Hepatocyte (in vitro differentiated cells): ENCODE measurements around the gene THTPA. TPM values are rescaled to one million over a fixed set of nuclear protein-coding genes. Genes with fewer than 3 reads are reported as not detected.
A peak's percentile ranks its signal among the peaks of the same experiment; 100 is the strongest.

Source experiments
- DNase-seq: peaks from one replicate; pipeline ENCODE4 v3.0.0-alpha.2; 2016; ENCODE audit warnings: low spot score
- H2AFZ ChIP-seq: fragments of 200-600 bp; sonication (generic); 2 replicates; pipeline ENCODE4 v1.6.0; 2016; ENCODE audit warnings: antibody characterized with exemption, mild to moderate bottlenecking
- H3K27ac ChIP-seq: fragments of 200-600 bp; sonication (generic); 2 replicates; pipeline ENCODE4 v1.5.1; 2016; ENCODE audit warnings: mild to moderate bottlenecking
- H3K27me3 ChIP-seq: fragments of 200-600 bp; sonication (generic); 2 replicates; pipeline ENCODE4 v1.6.1; 2016
- H3K36me3 ChIP-seq: fragments of 200-600 bp; sonication (generic); replicated peaks from 2 replicates; pipeline ENCODE4 v1.5.1; 2016; ENCODE audit warnings: low read depth; ENCODE audit not compliant: insufficient read depth
- H3K4me1 ChIP-seq: fragments of 200-600 bp; sonication (generic); 2 replicates; pipeline ENCODE4 v1.5.1; 2016; ENCODE audit warnings: mild to moderate bottlenecking, moderate library complexity; ENCODE audit not compliant: insufficient read depth
- H3K4me2 ChIP-seq: fragments of 200-600 bp; sonication (generic); 2 replicates; pipeline ENCODE4 v1.6.0; 2016
- H3K4me3 ChIP-seq: fragments of 200-600 bp; sonication (generic); 2 replicates; pipeline ENCODE4 v1.5.1; 2016; ENCODE audit warnings: mild to moderate bottlenecking
- H3K79me2 ChIP-seq: fragments of 200-600 bp; sonication (generic); 2 replicates; pipeline ENCODE4 v1.6.0; 2017; ENCODE audit warnings: mild to moderate bottlenecking
- H3K9me2 ChIP-seq: fragments of 200-600 bp; sonication (generic); replicated peaks from 2 replicates; pipeline ENCODE4 v1.6.0; 2017; ENCODE audit warnings: mild to moderate bottlenecking; ENCODE audit not compliant: insufficient read depth
- H3K9me3 ChIP-seq: fragments of 200-600 bp; sonication (generic); 2 replicates; pipeline ENCODE4 v1.5.1; 2016; ENCODE audit warnings: low read depth, mild to moderate bottlenecking
- H4K20me1 ChIP-seq: fragments of 200-600 bp; sonication (generic); 2 replicates; pipeline ENCODE4 v1.6.0; 2016; ENCODE audit warnings: mild to moderate bottlenecking; ENCODE audit not compliant: insufficient read depth, poor library complexity, severe bottlenecking
- EZH2 ChIP-seq: fragments of 200-600 bp; sonication (generic); IDR thresholded peaks from 2 replicates; pipeline ENCODE4 v1.6.1; 2016; ENCODE audit warnings: antibody characterized with exemption, mild to moderate bottlenecking, borderline replicate concordance
- EZH2phosphoT487 ChIP-seq: fragments of 200-600 bp; sonication (generic); IDR thresholded peaks from one replicate; pipeline ENCODE4 v1.6.1; 2018; ENCODE audit warnings: antibody characterized with exemption, mild to moderate bottlenecking, low read depth, moderate library complexity; ENCODE audit not compliant: unreplicated experiment, severe bottlenecking
- WGBS: methylation state at CpG from one replicate; pipeline ENCODE4 v1.1.6; 2016; ENCODE audit warnings: low lambda C conversion rate; ENCODE audit errors: missing lambda C conversion rate; 5-methylcytosine and 5-hydroxymethylcytosine counted together
- polyA plus RNA-seq: library from polyadenylated mRNA; unstranded; fragments of >200 nt; fragmentation: Nextera tagmentation; extraction: Ambion mirVana; gene quantifications from 2 replicates; pipeline ENCODE4 v1.2.1, GENCODE V29; 2016
- total RNA-seq: library from RNA; depleted of rRNA; stranded (reverse); fragments of >200 nt; gene quantifications from 2 replicates; pipeline ENCODE4 v1.2.3, GENCODE V29; 2014
- TF ChIP-seq, protein P1 (sequence below): fragments of 200-600 bp; sonication (generic); IDR thresholded peaks from 2 replicates; pipeline ENCODE4 v1.5.1; 2016; ENCODE audit warnings: antibody characterized with exemption, mild to moderate bottlenecking; ENCODE audit not compliant: poor library complexity

THTPA gene
- total and polyA plus RNA-seq, 2 experiments from 2014 or later, result 13.5 to 15.5 TPM

DNA sequence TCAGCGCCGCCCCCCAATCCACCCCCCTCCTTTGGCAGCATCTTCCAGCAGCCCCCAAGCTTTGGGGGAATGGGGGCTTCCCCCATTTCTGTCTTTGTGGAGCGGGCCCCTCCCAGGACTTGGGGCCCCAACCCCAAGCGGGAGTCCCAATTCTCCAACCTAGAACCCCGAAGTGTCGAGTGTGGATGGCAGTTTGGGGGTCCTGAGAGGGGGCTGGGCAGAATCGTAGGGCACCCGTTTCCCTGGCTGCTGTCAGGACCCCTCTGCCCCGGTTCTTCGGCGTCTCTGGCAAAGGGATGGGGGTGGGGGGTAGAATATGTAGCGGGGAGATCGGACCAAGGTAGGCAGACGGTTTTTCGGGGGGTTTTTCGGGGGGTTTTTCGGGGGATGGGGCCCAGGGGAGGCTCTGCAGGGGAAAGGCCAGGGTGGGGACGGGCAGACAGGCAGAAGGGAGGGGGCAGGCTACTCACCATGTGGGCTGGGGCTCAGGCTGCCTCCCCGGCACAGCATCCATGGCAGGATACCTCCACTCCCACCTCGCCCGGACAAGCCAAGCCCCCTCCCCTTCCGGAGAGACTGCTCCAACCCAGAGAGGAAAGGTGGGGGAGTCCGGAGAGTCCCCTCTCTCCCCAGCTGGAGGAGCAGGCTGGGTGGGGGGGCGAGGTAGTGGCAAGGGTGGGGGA is 21.8 kb downstream of the THTPA start:
- no peaks in the 10 kb centered on the region for H4K20me1 ChIP-seq
- H3K9me3 ChIP-seq, result no peaks in the 10 kb centered on the region
- no peaks in the 10 kb centered on the region for H3K79me2 ChIP-seq
- H3K9me2 ChIP-seq, result no peaks in the 10 kb centered on the region
- TF ChIP-seq EZH2phosphoT487 (no peak), EZH2 (no peak)
- TF ChIP-seq, protein P1, sequence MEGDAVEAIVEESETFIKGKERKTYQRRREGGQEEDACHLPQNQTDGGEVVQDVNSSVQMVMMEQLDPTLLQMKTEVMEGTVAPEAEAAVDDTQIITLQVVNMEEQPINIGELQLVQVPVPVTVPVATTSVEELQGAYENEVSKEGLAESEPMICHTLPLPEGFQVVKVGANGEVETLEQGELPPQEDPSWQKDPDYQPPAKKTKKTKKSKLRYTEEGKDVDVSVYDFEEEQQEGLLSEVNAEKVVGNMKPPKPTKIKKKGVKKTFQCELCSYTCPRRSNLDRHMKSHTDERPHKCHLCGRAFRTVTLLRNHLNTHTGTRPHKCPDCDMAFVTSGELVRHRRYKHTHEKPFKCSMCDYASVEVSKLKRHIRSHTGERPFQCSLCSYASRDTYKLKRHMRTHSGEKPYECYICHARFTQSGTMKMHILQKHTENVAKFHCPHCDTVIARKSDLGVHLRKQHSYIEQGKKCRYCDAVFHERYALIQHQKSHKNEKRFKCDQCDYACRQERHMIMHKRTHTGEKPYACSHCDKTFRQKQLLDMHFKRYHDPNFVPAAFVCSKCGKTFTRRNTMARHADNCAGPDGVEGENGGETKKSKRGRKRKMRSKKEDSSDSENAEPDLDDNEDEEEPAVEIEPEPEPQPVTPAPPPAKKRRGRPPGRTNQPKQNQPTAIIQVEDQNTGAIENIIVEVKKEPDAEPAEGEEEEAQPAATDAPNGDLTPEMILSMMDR, result no peak
- no peak overlapping the region for H3K27ac ChIP-seq
- H3K4me1 ChIP-seq, result peaks cover 10% of the 10 kb centered on the region
- DNase-seq, result peak; percentile 10
- WGBS, result 10% methylated on average over 15 of the region's 24 CpGs
- H3K36me3 ChIP-seq, result no peaks in the 10 kb centered on the region
- H3K27me3 ChIP-seq, result peaks cover 67% of the 10 kb centered on the region
- H3K4me2 ChIP-seq, result peak overlapping the region; percentile 82
- no peak overlapping the region for H2AFZ ChIP-seq
- H3K4me3 ChIP-seq, result no peak overlapping the region

DNA sequence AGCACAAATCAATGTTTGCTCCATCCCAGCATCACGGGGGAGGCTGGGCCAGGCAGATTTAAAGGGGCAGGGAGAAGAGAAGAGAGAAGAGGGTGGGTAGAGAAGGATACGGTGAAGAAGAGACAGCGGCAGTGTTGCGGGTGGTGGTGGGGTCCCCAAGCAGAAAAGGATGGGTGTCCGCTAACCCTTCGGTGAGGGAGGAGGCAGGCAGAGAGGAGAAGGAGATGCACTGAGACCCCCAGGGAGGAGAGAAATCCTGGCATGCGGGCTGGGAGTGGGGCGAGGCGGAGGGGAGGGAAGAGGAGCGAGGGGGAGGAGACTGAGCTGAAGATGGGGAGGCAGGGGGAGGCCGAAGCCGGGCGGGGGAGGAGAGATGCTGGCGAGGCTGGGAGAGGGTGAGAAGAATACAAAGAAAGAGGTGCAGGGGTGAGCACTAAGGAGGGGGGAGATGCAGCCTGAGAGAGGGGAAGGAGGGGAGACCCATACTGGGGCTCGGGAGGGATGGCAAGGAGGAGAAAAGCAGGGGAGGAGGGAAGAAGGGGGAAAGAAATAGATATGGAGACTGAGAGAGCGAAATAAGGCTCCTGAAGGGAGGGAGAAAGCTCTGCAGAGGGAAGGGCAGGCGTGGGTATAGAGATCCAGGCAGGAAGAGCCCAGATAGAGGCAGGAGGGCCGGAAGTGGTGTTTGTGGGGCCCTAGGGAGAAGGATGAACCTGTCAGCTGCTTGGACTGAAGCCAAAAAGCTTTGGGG is 22.7 kb downstream of the THTPA start, which contains the start of gene JPH4:
Gene JPH4, minus strand, starts transcription at position 231 of the 751 bp plus-strand sequence. CDS start 1,337 bp downstream, outside the sequence.
- Histone ChIP-seq H4K20me1 (no peaks in the 10 kb centered on the region), H3K79me2 (no peaks in the 10 kb centered on the region), H3K27me3 (peaks cover 60% of the 10 kb centered on the region), H2AFZ (peak within 1 kb of the TSS; percentile 49), H3K4me2 (peak within 1 kb of the TSS; percentile 82), H3K9me2 (no peaks in the 10 kb centered on the region), H3K36me3 (no peaks in the 10 kb centered on the region), H3K4me1 (peaks cover 10% of the 10 kb centered on the region), H3K4me3 (no peak within 1 kb of the TSS), H3K9me3 (no peaks in the 10 kb centered on the region), H3K27ac (no peak within 1 kb of the TSS)
- peak; percentile 35 for DNase-seq
- 12% methylated on average over 9 of the region's 18 CpGs for WGBS
- TF ChIP-seq EZH2phosphoT487, result no peak
- TF ChIP-seq, protein P1, result no peak
- no peak for TF ChIP-seq EZH2

DNA sequence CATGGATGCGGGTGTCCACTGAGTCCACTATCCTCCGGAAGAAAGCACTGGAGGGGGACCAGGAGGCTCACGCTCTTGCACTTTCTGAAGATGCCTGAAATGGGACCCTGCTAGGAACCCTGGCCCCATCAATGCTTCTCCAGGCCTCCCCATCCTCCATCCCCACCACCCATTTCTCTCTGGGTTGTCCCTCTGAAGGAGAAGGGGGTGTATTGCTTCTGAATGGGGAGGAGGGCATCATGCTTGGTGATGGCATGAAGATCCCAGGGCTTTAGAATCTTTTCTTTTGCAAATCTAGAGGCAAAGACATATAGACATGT is 23.2 kb downstream of the THTPA start:
- Histone ChIP-seq H3K4me1 (peaks cover 10% of the 10 kb centered on the region), H3K36me3 (no peaks in the 10 kb centered on the region), H4K20me1 (no peaks in the 10 kb centered on the region), H3K4me2 (no peak overlapping the region), H2AFZ (no peak overlapping the region), H3K9me3 (no peaks in the 10 kb centered on the region), H3K79me2 (no peaks in the 10 kb centered on the region), H3K27me3 (peaks cover 56% of the 10 kb centered on the region), H3K27ac (no peak overlapping the region), H3K9me2 (no peaks in the 10 kb centered on the region), H3K4me3 (no peak overlapping the region)
- WGBS, result 56% methylated on average over 3 of the region's 3 CpGs
- TF ChIP-seq EZH2 (no peak), EZH2phosphoT487 (no peak)
- TF ChIP-seq, protein P1, result no peak
- no peak for DNase-seq
